D721Med (cell line): ENCODE data around the gene CSRP3.

Source experiments
- DNase-seq: peaks from one replicate; pipeline ENCODE4 v3.0.0; 2011; ENCODE audit warnings: low spot score; ENCODE audit not compliant: insufficient read length
- FAIRE-seq: peaks from 2 replicates; lab custom pipeline; 2011; peaks lifted over from hg19 to GRCh38; lab: Jason Lieb, UNC
- CTCF ChIP-seq: IDR thresholded peaks from 2 replicates; pipeline ENCODE4 v1.5.1; 2012; ENCODE audit warnings: mild to moderate bottlenecking, control low read depth; ENCODE audit not compliant: insufficient read depth; ENCODE audit errors: missing control alignments

The CSRP3 gene

GRCh38 chr11:19199048-19199447 is 2.7 kb downstream of the CSRP3 start:
- DNase-seq (no peak), FAIRE-seq (no peak)
- no peak for TF ChIP-seq CTCF

DNA sequence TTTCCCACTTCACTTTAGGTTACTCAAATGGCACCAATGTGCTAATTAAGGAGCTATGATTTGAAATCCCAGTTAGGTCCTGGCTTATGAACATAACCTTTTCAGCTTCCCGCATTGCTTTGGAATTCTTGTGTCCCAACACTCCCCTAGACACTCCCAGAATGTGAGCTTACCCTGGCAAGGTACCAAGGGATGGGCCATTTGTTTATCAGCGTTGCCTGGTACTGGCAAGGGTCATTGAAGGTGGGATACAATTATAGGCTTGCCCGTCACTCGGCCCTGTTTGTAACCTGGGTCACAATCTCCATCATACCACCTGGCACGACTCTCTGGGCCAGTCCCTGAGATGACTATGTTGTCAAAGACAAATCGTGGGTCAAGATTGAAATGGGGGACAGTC is 5.4 kb downstream of the CSRP3 start:
- no peak for FAIRE-seq
- no peak for TF ChIP-seq CTCF
- no peak for DNase-seq

DNA sequence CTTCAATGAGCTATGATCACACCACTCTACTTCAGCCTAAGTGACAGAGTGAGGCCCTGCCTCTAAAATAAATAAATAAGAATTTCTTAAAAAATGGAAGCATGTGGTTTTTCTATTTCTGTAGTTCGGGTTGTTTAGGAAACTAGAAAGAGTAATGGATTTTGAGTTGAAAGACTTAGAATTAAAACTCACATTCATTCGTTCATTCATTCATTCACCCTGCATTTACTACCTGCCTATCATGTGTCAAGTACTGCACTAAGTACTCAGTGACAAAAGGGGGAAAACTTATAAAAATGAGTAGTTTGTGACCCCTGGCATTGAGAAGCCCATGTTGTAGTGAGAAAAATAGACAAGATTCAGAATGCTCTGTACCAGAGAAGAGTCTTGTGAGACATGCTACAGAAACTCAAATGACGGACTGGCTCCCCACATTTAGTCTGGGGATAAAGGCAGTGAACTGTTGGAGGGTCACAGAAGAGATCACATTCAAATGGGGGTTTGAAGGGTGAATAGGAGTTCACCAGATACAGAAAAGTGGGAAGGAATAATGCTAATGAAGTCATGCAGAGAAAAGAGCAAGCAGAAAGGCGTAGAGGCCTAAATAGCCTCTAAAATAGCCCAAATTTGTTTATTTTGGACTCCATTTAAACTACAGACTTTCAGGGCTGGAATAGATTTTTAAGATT is 7.0 kb downstream of the CSRP3 start:
- no peak for FAIRE-seq
- no peak for DNase-seq
- TF ChIP-seq CTCF = no peak

GRCh38 chr11:19193916-19194315 is 7.9 kb downstream of the CSRP3 start:
- FAIRE-seq (no peak), DNase-seq (no peak)
- TF ChIP-seq CTCF = no peak

DNA sequence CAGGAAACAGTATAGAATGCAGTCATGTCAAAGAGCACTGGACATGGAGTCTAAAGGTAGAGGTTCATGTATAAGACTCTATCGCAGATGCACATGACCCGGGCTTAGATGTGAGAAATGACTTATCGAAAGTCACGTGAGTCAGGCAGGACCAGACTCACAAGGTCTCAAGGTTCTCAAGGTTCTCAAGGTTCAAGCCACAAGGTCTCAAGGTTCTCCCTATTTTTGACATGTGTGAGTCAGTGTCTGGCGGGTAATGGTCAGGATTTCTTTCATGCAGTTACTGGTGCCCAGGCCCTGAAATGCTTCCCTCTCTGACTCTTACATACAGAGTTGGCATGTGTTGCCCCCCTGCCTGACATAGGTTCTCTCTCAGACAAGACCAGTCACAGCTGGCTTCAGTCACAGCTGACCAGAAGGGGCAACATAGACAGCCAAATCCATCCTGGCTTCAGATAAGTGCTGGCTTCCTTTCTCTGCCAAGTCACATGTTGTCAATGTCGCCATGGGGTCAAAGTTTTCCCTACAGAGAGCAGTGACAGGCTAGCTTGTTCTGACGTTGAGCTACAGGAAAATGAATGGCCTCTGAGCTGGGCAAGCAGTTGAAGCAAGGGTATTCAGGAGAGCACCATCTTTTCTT is 10.1 kb downstream of the CSRP3 start:
- no peak for FAIRE-seq
- no peak for DNase-seq
- no peak for TF ChIP-seq CTCF

DNA sequence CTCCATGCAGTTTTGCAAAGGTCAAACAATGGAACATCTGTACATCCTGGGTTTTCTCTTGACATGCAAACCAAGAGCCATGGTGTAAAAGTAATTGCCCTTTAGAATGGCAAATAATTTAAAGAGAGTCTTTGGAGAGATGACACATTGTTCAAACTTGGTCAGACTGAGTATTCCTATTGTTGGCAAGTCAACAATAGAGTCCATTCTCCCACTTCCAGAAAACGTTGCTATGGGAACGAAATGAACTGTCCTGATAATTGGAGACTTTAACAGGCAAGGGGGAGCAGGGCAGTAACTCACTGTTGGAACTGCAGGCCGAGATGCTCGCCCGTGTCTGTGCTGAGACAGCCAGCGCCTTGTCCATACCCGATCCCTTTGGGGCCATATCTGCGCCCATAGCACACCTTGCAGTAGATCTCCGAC is 13.9 kb downstream of the CSRP3 start:
- no peak for DNase-seq
- FAIRE-seq = no peak
- no peak for TF ChIP-seq CTCF
